Measurements from ENCODE around the gene VTI1A.
"Not testable (repeated sequence)": the region's sequence is repeated elsewhere in the genome, so short reads cannot be mapped to it uniquely, and the experiment has no call there.

The VTI1A gene

DNA sequence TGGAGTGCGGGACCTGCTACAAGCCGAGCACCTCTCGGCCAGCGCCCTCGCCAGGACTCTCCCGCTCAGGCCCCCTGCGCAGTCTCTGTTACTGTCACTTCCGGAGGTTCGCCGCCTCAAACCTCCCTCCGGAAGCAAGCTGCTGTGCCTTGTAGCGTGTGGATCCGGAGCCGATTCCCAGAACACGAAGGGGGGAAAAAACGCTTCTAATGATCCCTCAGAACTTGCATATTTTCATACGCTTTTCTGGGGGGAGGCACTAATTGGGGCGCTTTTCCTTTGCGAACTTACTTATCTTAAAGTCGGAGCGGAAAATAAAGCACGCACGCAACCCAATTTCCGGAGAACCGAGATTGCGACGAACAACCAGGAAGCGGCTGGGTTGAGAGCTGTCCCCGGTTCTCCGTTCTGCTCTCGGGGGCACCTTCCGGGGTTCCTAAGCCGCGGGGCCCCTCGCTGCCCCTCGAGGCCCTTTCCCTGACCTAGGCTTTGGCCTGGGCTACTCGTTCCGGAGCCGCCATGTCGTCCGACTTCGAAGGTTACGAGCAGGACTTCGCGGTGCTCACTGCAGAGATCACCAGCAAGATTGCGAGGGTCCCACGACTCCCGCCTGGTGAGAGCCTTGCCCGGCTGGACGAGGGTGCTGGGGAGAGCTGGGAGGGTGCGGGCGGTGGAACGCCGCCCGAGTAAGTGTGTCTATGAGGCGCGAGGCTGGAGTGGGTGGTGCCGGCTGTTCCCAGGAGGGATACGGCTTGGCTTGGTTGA lies at the start of gene VTI1A, which contains the start of gene ZDHHC6:
VTI1A (plus strand) TSS at position 361 of the 765 bp plus-strand sequence; CDS start at position 520, 159 bp downstream.
ZDHHC6 (minus strand) TSS at position 60 of the 765 bp plus-strand sequence. CDS start 1,478 bp downstream, outside the sequence.
- peak; percentile 97 for DNase-seq

DNA sequence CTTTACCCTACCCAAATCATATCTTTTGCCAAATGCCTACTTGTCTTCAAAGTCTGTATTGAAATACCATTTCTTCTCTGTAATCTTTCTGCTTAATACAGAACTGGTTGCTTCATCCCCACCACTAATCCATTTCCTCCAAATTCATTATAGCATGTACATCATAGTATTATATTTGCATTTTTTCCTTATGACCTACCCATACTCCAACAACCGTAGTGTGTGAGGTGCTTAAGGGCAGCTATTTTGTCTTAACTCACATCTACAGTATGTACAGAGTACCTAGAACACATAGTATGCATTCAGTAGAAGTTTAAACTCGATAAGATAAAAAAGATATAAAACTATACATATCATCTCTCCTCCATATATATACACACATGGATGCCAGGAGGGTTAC lies 49.4 kb upstream of the VTI1A start:
- no peak for DNase-seq

DNA sequence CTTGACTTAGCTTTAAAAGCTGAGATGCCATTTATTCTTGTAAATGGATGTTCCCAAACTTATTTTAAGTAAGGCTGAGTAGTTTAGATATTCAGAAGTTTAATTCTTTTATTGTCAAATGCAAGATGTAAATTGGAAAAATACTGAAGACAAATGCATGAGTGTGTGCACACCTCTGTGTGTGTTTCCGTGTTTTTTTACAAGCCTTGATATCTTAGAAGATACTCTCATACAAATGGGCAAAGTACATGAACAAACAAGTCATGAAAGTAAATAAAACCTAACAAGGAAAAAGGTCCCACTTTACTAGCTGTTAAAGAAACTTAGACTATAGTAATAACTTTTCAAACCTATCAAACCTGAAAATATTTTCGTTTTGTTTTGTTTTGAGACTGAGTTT lies 44.1 kb upstream of the VTI1A start:
- DNase-seq: no peak

DNA sequence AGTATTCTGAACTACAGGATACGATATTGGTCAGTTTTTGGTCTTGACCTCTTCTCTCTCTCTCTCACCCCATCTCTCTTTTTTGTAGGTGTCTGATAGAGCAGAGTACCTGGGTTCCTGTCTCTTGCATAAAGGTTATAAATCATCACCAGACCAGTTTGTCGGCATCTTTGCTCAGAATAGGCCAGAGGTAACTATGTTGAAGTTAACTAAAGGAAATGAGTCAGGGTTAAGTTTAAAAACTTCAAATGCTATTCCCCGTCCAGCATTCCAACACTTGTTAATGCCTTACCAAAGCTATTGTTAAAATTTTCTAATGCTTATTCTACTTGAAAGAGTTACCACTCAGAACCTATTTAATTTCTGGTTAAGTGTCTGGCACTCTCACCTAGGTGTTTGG lies 42.4 kb upstream of the VTI1A start:
- no peak for DNase-seq

DNA sequence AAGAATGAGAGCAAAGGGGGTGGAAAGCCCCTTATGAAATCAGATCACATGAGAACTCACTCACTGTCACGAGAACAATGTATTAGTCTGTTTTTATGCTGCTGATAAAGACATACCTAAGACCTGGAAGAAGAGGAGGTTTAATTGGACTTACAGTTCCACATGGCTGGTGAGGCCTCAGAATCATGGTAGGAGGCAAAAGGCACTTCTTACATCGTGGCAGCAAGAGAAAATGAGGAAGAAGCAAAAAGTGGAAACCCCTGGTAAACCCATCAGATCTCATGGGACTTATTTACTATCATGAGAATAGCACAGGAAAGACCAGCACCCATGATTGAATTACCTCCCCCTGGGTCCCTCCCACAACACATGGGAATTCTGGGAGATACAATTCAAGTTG lies 40.2 kb upstream of the VTI1A start:
- DNase-seq: not testable (repeated sequence)

DNA sequence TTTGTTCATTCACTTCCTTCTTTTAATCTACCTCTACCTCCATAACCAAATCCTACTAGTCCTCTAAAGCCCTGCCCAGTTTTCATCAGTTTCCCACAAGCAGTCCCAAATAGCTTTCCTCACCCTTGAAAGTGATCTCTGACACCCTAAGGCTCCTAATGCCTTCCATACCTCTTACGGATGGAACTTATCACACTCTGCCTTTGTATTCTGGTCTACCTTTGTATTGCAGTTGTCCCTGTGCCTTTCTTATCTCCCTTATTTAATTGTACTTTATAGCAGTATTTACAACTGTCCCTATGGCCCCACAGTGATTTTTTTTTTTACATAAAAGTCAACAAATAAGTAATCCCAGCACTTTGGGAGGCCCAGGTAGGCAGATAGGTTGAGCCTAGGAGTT lies 39.3 kb upstream of the VTI1A start:
- no peak for DNase-seq

DNA sequence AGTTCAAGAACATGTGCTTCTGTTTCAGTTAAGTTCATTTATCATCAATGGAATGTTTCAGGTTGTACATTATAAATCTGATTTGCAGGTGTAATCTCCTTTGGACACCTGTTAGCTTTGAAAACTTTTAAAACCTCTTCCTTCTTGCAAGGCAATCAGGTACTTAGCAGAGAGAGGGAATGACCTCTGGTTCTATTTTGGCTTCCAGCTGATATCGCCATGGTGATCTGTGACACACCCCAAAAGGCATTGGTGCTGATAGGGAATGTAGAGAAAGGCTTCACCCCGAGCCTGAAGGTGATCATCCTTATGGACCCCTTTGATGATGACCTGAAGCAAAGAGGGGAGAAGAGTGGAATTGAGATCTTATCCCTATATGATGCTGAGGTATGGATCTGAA lies 37.7 kb upstream of the VTI1A start:
- no peak for DNase-seq

DNA sequence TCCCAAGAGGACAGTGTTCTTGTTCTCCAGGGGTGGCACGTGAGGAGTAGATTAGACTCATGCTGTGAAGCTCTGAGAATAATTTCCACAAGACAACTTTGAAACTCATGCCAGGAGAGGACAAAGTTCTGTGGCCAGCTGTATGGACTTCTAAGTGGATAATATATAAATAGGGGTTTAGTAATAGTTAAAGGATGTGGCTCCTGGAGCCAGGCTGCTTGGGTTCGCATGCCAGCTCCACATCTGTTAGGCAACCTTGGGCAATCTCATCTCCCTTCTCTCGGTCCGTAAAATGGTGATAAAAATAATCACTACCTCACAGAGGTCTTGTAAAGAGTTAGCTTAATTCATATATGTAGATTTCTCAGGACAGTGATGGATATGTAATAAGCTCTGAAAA lies 37.3 kb upstream of the VTI1A start:
- DNase-seq: no peak

DNA sequence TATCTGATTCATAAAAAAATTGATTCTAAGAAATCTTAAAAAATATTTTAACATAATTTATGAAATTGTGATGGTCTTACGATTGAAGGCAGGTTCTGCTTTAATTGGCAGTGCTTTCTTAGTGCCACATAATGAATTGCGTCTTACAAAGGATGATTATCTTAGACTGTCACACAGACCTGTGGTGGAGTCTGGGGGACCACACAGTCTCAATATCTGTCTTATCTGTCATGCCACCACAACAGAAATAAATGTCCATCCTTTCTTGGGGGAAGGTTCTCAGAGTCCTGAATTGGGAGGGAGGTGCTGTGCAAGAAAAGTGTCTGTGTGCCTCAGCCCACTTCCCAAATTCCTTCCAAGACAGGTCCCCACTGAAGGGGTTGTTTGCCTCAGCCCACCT lies 34.3 kb upstream of the VTI1A start:
- DNase-seq: no peak

DNA sequence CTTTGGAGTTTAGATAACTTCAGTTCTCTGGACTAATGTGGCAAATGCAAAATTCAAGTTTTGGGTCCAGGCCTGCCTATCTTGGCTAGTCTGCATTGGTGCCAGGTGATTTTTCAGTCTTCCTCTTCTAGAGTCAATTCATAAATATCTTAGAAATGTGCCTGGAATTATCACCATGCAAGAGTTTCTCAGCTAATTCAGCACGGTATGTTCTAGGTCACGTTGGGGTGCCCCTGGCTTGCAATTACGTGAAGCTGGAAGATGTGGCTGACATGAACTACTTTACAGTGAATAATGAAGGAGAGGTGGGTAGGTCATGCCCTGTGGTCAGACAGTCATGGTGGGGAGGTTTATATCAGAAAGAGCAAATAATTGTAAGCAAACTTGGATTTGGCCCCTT lies 25.3 kb upstream of the VTI1A start:
- no peak for DNase-seq

DNA sequence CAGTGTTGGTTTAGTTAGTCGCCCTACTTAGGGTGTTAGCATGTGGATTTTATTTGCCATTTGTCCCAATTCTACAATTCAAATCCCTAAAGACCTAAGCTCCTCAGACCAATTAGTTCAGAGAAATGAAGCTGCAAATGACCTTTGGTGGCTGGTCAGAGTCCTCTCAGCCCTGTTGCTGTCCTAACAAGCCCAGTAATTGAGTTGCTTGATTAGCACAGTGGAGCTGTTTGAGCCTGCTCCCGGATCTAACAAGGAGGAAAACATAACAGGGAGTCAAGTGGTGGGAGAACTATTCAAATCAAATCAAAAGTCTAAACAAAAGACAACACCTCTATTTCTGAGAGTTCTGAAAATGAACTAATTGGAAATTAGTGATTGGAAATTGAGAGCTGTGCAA lies 22.4 kb upstream of the VTI1A start:
- DNase-seq: no peak

DNA sequence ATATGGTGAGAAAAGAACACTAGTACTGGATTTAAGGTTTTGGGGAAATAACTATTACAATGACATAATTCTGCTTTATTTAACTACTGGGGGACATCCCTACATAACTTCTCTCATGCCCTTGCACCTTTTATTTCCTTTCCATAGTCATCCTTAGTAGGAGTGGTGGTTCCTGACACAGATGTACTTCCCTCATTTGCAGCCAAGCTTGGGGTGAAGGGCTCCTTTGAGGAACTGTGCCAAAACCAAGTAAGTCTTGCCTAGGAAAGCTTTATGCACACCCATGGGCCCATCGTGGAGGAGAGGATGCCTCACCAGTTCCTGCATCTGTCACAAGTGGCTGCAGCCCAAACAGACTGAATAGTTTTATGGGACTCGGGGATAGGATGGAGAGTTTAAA lies 20.9 kb upstream of the VTI1A start:
- DNase-seq: no peak

DNA sequence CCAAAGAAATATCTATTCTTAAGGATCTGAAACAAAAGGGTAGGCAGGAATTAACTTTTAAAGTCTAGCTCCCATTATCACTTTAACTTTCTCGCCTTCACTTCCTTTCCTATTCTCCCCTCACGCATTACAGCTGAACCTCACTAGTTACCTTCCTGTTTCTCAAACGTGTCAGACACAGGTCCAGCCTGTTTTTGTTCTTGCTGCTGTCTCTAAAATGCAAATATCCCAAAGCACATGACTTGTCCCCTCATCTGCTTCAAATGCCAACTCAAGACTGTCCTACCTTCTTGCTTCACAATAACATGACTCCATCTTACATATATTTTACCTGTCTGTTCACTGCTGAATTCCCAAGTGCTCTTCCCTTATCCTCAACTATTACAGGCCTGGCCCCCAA lies 17.9 kb upstream of the VTI1A start:
- no peak for DNase-seq

DNA sequence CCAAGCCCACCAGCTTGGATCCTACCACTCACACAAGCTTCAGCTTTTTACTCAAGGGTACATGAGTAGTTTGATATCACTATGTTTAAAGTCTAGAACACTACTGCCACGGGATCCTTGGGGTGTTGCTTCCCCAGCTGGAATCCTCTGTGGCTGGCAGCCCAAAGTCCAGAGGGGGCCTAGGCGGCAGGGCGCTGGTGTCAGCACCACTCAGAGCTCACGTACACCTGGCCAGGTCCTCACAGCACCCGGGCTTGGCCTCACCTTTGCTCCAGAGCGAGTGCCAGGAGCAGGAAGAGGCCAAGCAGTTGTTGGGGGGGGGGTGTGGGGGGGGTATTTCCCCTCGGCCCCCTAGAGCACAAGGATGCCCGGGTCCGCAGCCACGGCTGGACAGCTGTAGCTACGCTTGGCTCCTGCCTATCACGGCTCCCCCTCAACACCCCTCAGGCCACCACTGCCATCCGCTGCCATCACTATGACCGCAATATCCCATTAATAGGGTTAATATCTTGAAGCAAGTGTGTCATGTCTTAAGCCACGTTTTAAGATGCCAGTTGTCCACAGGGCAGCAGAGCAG lies 17.3 kb upstream of the VTI1A start:
- DNase-seq: no peak

DNA sequence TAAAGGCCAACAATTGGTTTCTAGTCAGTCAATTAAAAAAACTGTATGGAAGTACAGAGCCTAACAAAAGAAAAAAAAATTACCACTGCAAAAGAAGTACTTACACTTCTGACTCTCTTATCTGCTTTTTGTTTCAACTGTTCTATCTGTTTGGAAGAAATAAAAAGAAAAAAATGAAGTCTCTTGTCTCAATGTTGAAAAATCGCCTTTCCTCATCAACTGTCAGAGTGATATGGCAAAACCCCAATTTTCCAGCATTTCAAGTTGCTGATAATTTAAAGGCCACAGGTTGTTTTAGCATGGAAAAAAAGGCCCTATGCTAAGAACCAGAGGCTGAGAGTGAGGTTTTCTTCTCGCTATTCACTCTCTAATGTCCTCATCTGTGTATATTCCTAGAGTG lies 13.9 kb upstream of the VTI1A start:
- DNase-seq: no peak

DNA sequence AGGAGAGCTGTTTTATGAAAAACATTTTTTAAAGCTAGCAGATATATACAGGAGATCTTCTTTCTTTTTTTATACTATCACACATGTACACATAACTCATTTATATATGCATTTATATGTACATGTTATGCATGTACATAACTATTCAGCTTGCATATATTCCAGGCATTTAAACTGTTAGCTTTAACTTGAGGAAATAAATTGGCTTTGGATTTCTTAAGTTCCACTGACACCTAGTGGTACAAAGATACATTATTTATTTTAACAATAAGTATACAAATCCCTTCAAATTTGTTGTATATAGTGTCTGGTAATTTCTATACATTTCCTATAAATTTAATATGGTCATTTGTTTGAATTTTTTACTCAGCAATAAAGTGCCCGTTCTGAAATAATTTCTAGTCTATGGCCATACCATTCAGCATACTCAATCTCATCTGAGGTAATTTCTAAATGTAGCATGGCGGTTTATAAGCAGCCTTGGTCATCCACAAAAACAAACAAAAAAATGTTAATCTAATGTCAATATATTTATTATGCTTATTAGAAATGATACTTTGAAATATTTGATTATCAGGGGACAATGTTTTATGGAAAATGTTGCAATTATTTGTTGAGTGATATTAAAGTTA lies 11.9 kb upstream of the VTI1A start:
- peak; percentile 24 for DNase-seq

DNA sequence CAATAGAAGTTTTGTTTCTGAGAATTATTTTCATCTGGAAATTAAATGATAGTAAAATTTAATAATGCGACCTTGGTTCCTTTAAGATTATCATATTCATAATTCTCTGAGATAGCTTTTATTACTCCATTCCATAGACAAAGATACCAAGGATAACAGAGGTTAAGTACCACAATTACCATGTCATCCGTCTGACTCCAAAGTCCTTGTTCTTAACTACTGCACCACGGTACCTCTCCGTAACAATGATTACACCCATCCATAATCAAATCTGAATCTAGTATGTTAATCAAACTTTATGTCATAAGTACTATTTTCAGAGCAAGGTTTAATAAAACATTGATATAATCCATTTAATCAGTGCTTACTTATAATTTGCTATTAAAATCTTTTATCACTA lies 8.7 kb upstream of the VTI1A start:
- no peak for DNase-seq

DNA sequence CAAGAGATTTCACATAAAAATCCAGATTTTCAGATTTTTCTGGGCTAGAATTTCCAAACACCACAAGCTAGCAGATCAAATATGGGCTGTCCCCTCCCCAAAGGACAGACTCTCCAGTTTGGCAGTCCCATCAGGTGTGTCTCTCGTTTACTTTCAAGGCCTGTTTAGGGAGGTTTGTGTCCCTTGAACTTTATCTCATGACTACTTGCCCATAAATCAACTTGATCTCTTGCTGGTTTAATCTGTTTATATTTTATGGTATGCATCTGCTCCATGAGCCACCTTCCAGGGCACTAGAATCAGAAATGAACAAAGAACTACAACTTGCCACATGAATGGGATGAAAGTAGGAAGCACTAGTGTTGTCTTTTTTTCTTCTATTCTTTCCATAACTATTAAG lies 5.5 kb upstream of the VTI1A start:
- DNase-seq: no peak

DNA sequence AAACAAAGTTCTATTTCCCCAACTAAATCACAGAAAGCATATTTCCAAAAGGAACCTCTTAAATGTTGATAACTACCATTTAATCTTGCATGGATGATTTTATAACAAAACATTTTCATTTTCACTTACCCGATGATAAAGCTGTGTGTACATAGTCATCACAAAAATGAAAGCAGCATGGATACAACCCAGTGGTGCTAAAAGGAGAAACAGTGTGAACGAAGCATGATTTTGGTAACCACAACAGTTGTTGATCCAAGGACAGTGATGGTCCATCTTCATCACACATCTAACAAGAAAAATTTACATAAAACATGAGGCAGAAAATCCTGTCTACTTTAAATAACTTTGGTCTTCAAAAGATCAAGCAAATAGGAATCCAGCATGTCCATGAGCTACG lies 5.0 kb upstream of the VTI1A start:
- DNase-seq: no peak

DNA sequence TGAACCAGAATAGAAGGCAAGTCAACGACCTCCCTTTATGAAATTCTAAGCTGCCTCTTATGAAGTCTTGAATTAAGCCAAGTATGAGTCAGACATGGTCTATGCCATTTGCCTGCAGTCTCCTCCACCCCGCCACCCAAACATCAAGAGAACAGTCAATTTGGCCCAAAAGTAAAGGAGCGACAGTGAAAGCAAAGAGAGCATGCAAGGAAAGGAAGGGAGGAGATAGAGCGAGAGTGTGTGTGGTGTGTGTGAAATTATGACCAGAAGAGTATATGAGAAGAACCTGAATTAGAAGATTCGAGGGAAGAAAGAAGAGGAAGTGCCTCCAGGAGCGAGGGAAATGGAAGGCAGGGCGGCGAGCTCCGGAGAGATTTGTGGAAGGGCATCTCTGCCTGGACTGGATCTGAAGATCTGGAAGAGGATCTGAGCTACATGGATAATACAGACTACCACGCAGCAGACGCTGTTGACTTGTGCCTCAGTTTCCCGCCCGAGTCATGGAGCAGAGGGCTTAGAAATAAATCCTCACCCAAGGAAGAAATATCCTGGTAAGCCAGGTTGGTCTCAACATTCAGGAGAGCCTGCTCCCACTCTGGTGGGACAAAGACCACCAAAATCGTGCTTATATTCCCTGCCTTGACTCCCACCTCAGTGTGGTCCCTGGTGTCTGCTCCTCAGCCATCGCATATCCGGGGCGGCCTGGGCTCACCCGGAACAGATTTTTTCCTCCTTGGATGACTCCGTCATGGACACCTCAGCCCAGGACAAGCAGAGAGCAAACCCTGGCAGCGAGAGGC lies 760 bp upstream of the VTI1A start:
- no peak for DNase-seq

DNA sequence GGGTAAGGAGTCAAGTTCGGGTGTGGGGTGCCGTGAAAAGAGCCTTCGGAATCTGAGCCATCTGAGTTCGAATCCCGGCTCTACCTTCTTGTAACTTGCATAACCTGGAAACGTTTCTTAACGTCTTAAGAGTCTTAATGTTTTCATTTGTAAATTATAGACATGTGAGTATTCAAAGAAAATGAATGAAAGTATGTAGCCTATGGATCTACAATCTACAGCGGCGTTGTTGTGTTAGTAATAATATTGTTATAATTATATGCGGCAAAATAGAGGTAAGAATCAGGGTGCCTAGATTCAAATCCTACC lies 559 bp downstream of the VTI1A start:
- DNase-seq: no peak

DNA sequence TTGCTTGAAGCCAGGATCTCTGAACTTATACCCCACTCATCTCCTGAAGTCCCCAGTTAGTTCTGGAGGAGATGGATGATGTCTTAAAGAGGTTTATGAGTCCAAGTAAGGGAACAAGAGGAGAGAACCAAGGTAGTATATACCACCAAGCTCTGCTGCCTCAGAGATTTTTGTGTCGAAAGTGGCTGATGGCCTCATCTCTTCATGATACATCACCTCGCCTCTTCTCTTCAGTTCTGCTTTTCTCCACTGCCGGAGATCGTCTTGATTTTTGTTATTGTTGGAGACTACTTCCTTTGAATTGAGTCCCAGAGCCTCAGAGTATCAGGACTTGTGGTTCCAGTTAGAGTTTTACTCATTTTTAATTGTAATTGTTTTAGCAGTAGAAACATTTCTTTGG lies 1.9 kb downstream of the VTI1A start:
- DNase-seq: no peak

DNA sequence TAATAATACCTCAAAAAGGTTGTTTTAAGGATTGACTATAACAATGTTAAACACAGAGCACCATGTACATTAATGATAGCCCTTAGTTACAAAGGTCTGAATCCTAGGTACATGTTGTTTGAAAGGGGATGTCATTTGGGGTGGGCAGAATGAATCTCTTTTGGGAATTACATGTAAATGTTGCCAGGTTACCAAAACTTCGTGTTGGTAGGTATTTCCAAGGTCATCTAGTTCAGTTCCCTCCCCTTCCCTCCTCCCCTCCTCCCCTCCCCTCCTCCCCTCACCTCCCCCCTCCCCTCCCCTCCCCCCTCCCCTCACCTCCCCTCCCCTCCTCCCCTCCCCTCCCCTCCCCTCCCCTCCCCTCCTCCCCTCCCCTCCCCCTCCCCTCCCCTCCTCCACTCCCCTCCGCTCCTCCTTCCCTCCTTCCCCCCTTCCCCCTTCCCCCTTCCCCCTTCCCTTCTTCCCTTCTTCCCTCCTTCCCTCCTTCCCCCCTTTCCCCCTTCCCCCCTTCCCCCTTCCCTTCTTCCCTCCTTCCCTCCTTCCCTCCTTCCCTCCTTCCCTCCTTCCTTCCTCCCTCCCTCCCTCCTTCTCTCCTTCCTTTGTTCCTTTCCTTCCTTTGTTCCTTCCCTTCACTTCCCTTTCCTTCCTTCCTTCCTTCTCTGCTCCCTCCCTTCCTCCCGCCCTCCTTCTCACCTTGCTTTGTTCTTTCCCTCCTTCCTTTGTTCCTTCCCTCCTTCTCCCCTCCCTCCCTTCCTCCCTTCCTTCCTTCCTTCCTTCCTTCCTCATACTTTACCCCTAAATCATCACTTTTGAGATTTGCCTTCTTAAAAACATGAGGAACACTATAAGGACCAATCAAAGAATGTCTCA lies 8.1 kb downstream of the VTI1A start:
- no peak for DNase-seq
